ENCODE results near the gene GATA2.

The GATA2 gene

DNA sequence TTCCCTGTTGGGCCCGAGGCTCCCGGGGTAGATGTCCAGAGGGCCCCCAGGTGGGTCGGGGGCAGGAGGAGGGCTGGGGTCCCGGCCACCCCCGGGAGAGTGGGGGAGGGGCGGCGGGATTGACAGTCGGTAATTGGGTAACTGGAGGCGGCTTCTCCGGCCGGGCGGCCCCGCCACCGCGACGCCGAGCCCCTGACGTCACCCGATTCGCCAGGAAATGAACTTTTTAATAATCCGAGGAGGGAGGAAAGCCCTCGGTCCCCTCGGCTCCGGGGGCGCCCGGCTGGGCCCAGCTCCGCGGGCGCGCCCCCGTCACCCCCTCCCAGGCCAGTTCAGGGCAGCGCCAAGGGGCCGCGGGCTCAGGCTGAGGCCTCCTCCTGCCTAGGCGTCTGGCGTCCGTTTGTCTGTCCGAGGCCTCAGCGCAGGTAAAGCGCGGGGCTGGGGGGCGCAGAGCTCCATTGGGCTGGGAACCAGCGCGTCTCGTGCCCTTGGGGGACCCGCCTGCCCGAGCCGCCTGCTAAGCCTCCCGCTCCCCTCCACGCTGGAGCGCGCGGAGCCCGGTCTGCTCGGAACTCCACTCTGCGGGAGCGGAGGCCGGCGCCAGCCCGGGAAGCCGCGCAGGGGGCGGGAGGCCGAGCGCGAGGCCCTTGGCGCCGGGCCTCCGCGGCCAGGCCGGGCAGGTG is 3.9 kb downstream of the GATA2 start:
- peak overlapping the region; percentile 99 for H2BK5ac ChIP-seq (ENCODE audit: low read depth, low read length, poor library complexity)
- peak overlapping the region; percentile 83 for H3K4me3 ChIP-seq (ENCODE audit: low read depth, low read length)
- peak overlapping the region; percentile 44 for H3K23ac ChIP-seq (ENCODE audit: low read length)
- peak overlapping the region; percentile 93 for H3K4me2 ChIP-seq (ENCODE audit: low read length)
- H3K9me3 ChIP-seq (ENCODE audit: insufficient read depth, low read depth, low read length), result no peaks in the 10 kb centered on the region
- peak overlapping the region; percentile 81 for H3K4ac ChIP-seq (ENCODE audit: low read depth, low read length)
- H4K12ac ChIP-seq (ENCODE audit: low read depth, low read length), result peak overlapping the region; percentile 88
- peaks cover 83% of the 10 kb centered on the region for H3K79me1 ChIP-seq (ENCODE audit: low read length)
- peak in 1 of 2 donors; percentile 53 for DNase-seq
- H2BK120ac ChIP-seq (ENCODE audit: insufficient read depth, low read length, poor library complexity), result peak overlapping the region; percentile 93
- peaks cover 74% of the 10 kb centered on the region for H3K79me2 ChIP-seq (ENCODE audit: control insufficient read depth, insufficient read depth, low read length, poor library complexity)
- H3K4me1 ChIP-seq (ENCODE audit: control insufficient read depth in 1 of 2, insufficient read depth in 2 of 2, low read length in 2 of 2), result peaks cover 29 to 48% of the 10 kb centered on the region in 2 experiments
- peaks cover 30 to 38% of the 10 kb centered on the region in 2 experiments for H3K36me3 ChIP-seq (ENCODE audit: control insufficient read depth in 1 of 2, insufficient read depth in 2 of 2, low read length in 2 of 2)
- WGBS (ENCODE audit: extremely low coverage, insufficient coverage, insufficient read length), result no CpG with 5 or more reads among the region's 71 CpGs
- peak overlapping the region; percentile 84 for H4K91ac ChIP-seq (ENCODE audit: low read depth, low read length)
- H3K27ac ChIP-seq (ENCODE audit: low read depth, low read length), result peak overlapping the region; percentile 95
- peak overlapping the region; percentile 95 for H3K14ac ChIP-seq (ENCODE audit: low read length)
- peak overlapping the region; percentile 98 for H3K18ac ChIP-seq (ENCODE audit: low read length)
- peak overlapping the region; percentile 93 for H3K9ac ChIP-seq (ENCODE audit: low read length)
- H3K27me3 ChIP-seq (ENCODE audit: insufficient read depth, low read length), result no peaks in the 10 kb centered on the region
- peak overlapping the region; percentile 98 for H4K8ac ChIP-seq (ENCODE audit: low read depth, low read length)
- H2BK12ac ChIP-seq (ENCODE audit: low read length), result peak overlapping the region; percentile 96
- H2AK5ac ChIP-seq (ENCODE audit: low read length), result peak overlapping the region; percentile 87
- peak overlapping the region; percentile 77 for H2AFZ ChIP-seq (ENCODE audit: insufficient read depth, low read length, poor library complexity)

DNA sequence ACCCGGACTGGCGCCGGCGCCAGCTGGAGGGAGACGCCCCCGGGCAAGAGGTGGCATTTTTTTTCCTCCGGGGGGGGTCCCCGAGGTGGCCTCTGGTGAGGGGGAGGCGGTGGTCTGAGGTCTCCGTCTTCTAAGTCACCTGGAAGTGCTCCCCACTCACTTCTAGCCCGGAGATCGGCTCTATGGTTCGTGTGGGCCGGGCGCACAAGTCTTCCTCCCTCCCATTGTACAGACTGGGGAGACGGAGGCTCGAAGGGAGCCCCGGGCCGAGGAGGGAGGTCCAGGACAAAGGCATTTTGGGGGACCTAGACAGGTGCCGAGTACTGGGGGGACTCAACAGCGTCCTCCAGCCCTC is 4.4 kb downstream of the GATA2 start:
- Histone ChIP-seq H4K91ac (ENCODE audit: low read depth, low read length) (peak overlapping the region; percentile 84), H4K8ac (ENCODE audit: low read depth, low read length) (peak overlapping the region; percentile 89), H3K4me2 (ENCODE audit: low read length) (peak overlapping the region; percentile 93), H2BK120ac (ENCODE audit: insufficient read depth, low read length, poor library complexity) (peak overlapping the region; percentile 93), H2AFZ (ENCODE audit: insufficient read depth, low read length, poor library complexity) (peak overlapping the region; percentile 62), H3K27ac (ENCODE audit: low read depth, low read length) (peak overlapping the region; percentile 95), H3K9me3 (ENCODE audit: insufficient read depth, low read depth, low read length) (no peaks in the 10 kb centered on the region), H3K23ac (ENCODE audit: low read length) (no peak overlapping the region), H3K4me1 (ENCODE audit: control insufficient read depth in 1 of 2, insufficient read depth in 2 of 2, low read length in 2 of 2) (peaks cover 35 to 49% of the 10 kb centered on the region in 2 experiments), H4K12ac (ENCODE audit: low read depth, low read length) (peak overlapping the region; percentile 81), H3K36me3 (ENCODE audit: control insufficient read depth in 1 of 2, insufficient read depth in 2 of 2, low read length in 2 of 2) (peaks cover 36 to 43% of the 10 kb centered on the region in 2 experiments), H3K18ac (ENCODE audit: low read length) (peak overlapping the region; percentile 98), H2AK5ac (ENCODE audit: low read length) (peak overlapping the region; percentile 87), H3K4me3 (ENCODE audit: low read depth, low read length) (peak overlapping the region; percentile 83), H2BK12ac (ENCODE audit: low read length) (peak overlapping the region; percentile 96), H2BK5ac (ENCODE audit: low read depth, low read length, poor library complexity) (peak overlapping the region; percentile 99), H3K27me3 (ENCODE audit: insufficient read depth, low read length) (no peaks in the 10 kb centered on the region), H3K79me1 (ENCODE audit: low read length) (peaks cover 88% of the 10 kb centered on the region), H3K14ac (ENCODE audit: low read length) (peak overlapping the region; percentile 95), H3K4ac (ENCODE audit: low read depth, low read length) (peak overlapping the region; percentile 66), H3K9ac (ENCODE audit: low read length) (peak overlapping the region; percentile 9), H3K79me2 (ENCODE audit: control insufficient read depth, insufficient read depth, low read length, poor library complexity) (peaks cover 77% of the 10 kb centered on the region)
- no peak for DNase-seq
- no CpG with 5 or more reads among the region's 21 CpGs for WGBS (ENCODE audit: extremely low coverage, insufficient coverage, insufficient read length)

DNA sequence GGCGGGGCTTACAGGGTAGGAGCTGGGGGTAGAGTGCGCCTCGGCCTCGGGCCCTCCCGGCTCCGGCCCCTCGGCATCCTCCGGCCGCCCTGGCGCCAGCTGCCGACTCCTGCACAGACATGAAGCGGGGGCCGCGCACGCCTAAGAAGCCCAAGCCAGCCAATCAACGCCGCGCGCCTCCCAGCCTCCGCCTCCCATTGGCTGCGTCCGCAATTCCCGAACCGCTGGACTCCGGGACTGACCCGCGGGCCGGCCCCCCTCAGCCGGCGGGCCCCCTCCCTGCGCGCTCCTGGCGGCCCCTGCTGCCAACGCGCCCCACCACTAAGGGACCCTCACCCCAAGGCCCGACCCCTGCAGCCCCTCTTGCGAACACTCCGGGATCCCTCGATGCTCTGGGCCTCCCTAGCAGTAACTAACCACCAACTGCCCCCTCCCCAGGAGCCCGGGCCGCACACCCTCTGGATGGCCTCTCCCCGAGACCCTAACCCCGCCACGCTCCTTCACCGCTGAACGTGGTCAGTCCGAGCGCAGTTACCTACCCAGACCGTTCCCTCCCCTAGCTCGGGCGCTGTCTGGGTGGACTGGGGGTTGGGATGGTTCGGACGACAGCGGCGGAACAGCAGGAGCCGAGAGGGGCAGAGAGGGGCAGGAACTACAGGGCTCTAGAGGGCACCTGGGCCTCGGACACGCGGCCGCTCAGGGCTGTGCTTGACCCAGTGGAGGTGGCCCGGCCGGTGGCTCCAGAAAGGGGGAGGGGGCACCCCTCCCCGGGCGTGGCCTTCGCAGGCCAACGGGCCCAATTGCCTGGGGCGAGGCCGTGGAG is 5.0 kb downstream of the GATA2 start:
- Histone ChIP-seq H3K27ac (ENCODE audit: low read depth, low read length) (peak overlapping the region; percentile 95), H3K9me3 (ENCODE audit: insufficient read depth, low read depth, low read length) (no peaks in the 10 kb centered on the region)
- no CpG with 5 or more reads among the region's 68 CpGs for WGBS (ENCODE audit: extremely low coverage, insufficient coverage, insufficient read length)

DNA sequence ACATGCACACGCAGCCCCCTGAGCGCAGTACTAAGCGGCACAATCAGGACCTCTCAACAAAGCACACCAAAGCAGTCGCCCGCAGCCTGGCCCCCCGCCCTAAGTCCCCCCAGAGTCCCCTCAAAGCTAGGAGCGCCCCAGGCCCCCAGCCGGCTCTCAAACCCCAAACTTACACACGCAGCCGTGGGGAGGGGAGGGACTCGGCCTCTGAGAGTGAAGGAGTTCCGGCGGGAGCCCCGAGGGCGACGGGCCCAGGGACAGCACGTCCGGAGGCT is 5.5 kb downstream of the GATA2 start:
- no peaks in the 10 kb centered on the region for H3K9me3 ChIP-seq (ENCODE audit: insufficient read depth, low read depth, low read length)
- H3K18ac ChIP-seq (ENCODE audit: low read length), result peak overlapping the region; percentile 86
- H4K12ac ChIP-seq (ENCODE audit: low read depth, low read length), result no peak overlapping the region
- DNase-seq, result no peak
- peak overlapping the region; percentile 65 for H4K91ac ChIP-seq (ENCODE audit: low read depth, low read length)
- H2BK12ac ChIP-seq (ENCODE audit: low read length), result peak overlapping the region; percentile 38
- H3K9ac ChIP-seq (ENCODE audit: low read length), result peak overlapping the region; percentile 44
- H2BK120ac ChIP-seq (ENCODE audit: insufficient read depth, low read length, poor library complexity), result peak overlapping the region; percentile 77
- H3K79me2 ChIP-seq (ENCODE audit: control insufficient read depth, insufficient read depth, low read length, poor library complexity), result peaks cover 71% of the 10 kb centered on the region
- peak overlapping the region; percentile 79 for H2BK5ac ChIP-seq (ENCODE audit: low read depth, low read length, poor library complexity)
- H2AFZ ChIP-seq (ENCODE audit: insufficient read depth, low read length, poor library complexity), result peak overlapping the region; percentile 23
- peaks cover 36 to 49% of the 10 kb centered on the region in 2 experiments for H3K36me3 ChIP-seq (ENCODE audit: control insufficient read depth in 1 of 2, insufficient read depth in 2 of 2, low read length in 2 of 2)
- peak overlapping the region; percentile 78 for H2AK5ac ChIP-seq (ENCODE audit: low read length)
- peak overlapping the region; percentile 88 for H3K14ac ChIP-seq (ENCODE audit: low read length)
- peak overlapping the region; percentile 71 for H3K27ac ChIP-seq (ENCODE audit: low read depth, low read length)
- peak overlapping the region; percentile 90 for H3K4me3 ChIP-seq (ENCODE audit: low read depth, low read length)
- peak overlapping the region; percentile 94 for H3K4ac ChIP-seq (ENCODE audit: low read depth, low read length)
- no peak overlapping the region for H3K23ac ChIP-seq (ENCODE audit: low read length)
- H3K4me1 ChIP-seq (ENCODE audit: control insufficient read depth in 1 of 2, insufficient read depth in 2 of 2, low read length in 2 of 2), result peaks cover 38 to 47% of the 10 kb centered on the region in 2 experiments
- WGBS (ENCODE audit: extremely low coverage, insufficient coverage, insufficient read length), result no CpG with 5 or more reads among the region's 18 CpGs
- no peaks in the 10 kb centered on the region for H3K27me3 ChIP-seq (ENCODE audit: insufficient read depth, low read length)
- H3K79me1 ChIP-seq (ENCODE audit: low read length), result peaks cover 85% of the 10 kb centered on the region
- peak overlapping the region; percentile 87 for H3K4me2 ChIP-seq (ENCODE audit: low read length)
- H4K8ac ChIP-seq (ENCODE audit: low read depth, low read length), result peak overlapping the region; percentile 0

More for the DNA sequence above, 5.0 kb downstream of the GATA2 start:
- peaks cover 36 to 45% of the 10 kb centered on the region in 2 experiments for H3K36me3 ChIP-seq (ENCODE audit: control insufficient read depth in 1 of 2, insufficient read depth in 2 of 2, low read length in 2 of 2)
- H3K27me3 ChIP-seq (ENCODE audit: insufficient read depth, low read length), result no peaks in the 10 kb centered on the region
- H3K14ac ChIP-seq (ENCODE audit: low read length), result peak overlapping the region; percentile 88
- H3K4me3 ChIP-seq (ENCODE audit: low read depth, low read length), result peak overlapping the region; percentile 90
- peak overlapping the region; percentile 75 for H2BK12ac ChIP-seq (ENCODE audit: low read length)
- H2AFZ ChIP-seq (ENCODE audit: insufficient read depth, low read length, poor library complexity), result peak overlapping the region; percentile 62
- peaks cover 86% of the 10 kb centered on the region for H3K79me1 ChIP-seq (ENCODE audit: low read length)
- H2AK5ac ChIP-seq (ENCODE audit: low read length), result peak overlapping the region; percentile 81
- peak overlapping the region; percentile 98 for H3K18ac ChIP-seq (ENCODE audit: low read length)
- peak overlapping the region; percentile 94 for H3K4ac ChIP-seq (ENCODE audit: low read depth, low read length)
- peak overlapping the region; percentile 81 for H3K9ac ChIP-seq (ENCODE audit: low read length)
- H3K23ac ChIP-seq (ENCODE audit: low read length), result no peak overlapping the region
- DNase-seq, result peak; percentile 94 to 96
- H2BK120ac ChIP-seq (ENCODE audit: insufficient read depth, low read length, poor library complexity), result peak overlapping the region; percentile 93
- H4K91ac ChIP-seq (ENCODE audit: low read depth, low read length), result peak overlapping the region; percentile 84
- peaks cover 75% of the 10 kb centered on the region for H3K79me2 ChIP-seq (ENCODE audit: control insufficient read depth, insufficient read depth, low read length, poor library complexity)
- H4K8ac ChIP-seq (ENCODE audit: low read depth, low read length), result peak overlapping the region; percentile 89
- peak overlapping the region; percentile 99 for H2BK5ac ChIP-seq (ENCODE audit: low read depth, low read length, poor library complexity)
- peak overlapping the region; percentile 81 for H4K12ac ChIP-seq (ENCODE audit: low read depth, low read length)
- H3K4me2 ChIP-seq (ENCODE audit: low read length), result peak overlapping the region; percentile 93
- peaks cover 34 to 47% of the 10 kb centered on the region in 2 experiments for H3K4me1 ChIP-seq (ENCODE audit: control insufficient read depth in 1 of 2, insufficient read depth in 2 of 2, low read length in 2 of 2)
